SK-N-MC (cell line): ENCODE measurements around the gene LAMA5.

Experiments used
- EZH2 ChIP-seq: fragments of 200-600 bp; sonication (generic); IDR thresholded peaks from one replicate; pipeline ENCODE4 v1.6.1; 2017; ENCODE audit warnings: antibody characterized with exemption
- FOXP2 ChIP-seq: optimal IDR thresholded peaks from 2 replicates; pipeline ENCODE3; 2011; ENCODE audit warnings: mild to moderate bottlenecking, moderate library complexity; ENCODE audit not compliant: insufficient read depth; ENCODE audit errors: extremely low read length, control extremely low read depth
- POLR2AphosphoS5 ChIP-seq: IDR thresholded peaks from 2 replicates; pipeline ENCODE4 v1.6.1; 2012; ENCODE audit warnings: mild to moderate bottlenecking, low read depth, low read length, borderline replicate concordance

DNA sequence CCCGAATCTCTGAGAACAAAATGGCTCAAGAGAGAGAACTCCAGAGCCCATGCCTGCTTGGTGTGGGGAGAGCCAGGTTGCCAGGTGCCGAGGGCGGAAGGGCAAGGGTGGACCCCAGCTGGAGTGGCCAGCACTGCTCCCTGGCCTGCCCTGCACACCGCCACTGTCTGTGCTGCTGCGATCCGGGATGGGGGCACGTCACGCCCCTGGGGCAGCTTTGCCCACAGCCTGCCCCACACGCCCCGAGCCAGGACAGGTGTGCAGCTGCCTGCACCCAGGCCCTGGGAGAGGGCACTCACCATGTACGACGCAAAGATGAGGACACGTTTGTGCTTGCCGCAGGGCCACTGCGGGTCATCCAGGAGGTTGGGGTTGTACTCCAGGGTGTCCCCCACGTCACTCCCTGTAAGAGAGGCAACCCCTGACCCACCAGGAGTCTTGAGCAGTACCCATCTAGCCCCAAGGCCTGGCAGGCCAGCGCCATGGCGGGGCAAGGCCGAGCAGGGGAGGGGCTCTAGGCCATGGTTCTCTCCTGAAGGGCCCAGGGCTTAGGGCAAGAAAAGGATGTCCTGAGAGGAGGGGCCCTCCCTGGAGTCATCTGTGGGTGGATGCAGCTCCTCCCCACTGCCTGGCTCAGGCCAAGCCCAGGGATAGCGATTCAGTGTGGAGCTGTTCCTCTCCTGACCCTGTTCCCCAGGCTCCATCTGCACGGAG is 25.7 kb upstream of the LAMA5 start:
- TF ChIP-seq POLR2AphosphoS5: no peak
- no peak for TF ChIP-seq EZH2
- no peak for TF ChIP-seq FOXP2
